HG02870 (cell line): ENCODE results near the gene PLCG1.

ENCODE experiments used
- ATAC-seq: cut with Tn5 transposase; IDR thresholded peaks from one replicate; pipeline ENCODE4 v1.9.1; 2021; ENCODE audit warnings: mild to moderate bottlenecking, moderate library complexity; ENCODE audit not compliant: unreplicated experiment

Gene PLCG1

GRCh38 chr20:41176711-41177552 lies 39.6 kb downstream of the PLCG1 start:
- ATAC-seq: no peak

GRCh38 chr20:41177636-41178035 lies 40.3 kb downstream of the PLCG1 start:
- no peak for ATAC-seq

GRCh38 chr20:41178495-41178894 lies 41.2 kb downstream of the PLCG1 start:
- ATAC-seq: no peak

GRCh38 chr20:41178904-41179432 lies 41.6 kb downstream of the PLCG1 start:
- ATAC-seq: no peak

- no peak for ATAC-seq
Observed at GRCh38 chr20:41179961-41180360, 42.6 kb downstream of the PLCG1 start.

GRCh38 chr20:41180599-41181333 lies 43.4 kb downstream of the PLCG1 start:
- no peak for ATAC-seq

GRCh38 chr20:41181567-41181966 lies 44.2 kb downstream of the PLCG1 start:
- ATAC-seq: no peak

GRCh38 chr20:41182296-41183212 lies 45.2 kb downstream of the PLCG1 start:
- ATAC-seq: no peak

GRCh38 chr20:41183391-41183790 lies 46.0 kb downstream of the PLCG1 start:
- no peak for ATAC-seq

- ATAC-seq: no peak
Observed at GRCh38 chr20:41183831-41184230, 46.5 kb downstream of the PLCG1 start.

- no peak for ATAC-seq
Observed at GRCh38 chr20:41185013-41185757, 47.8 kb downstream of the PLCG1 start.

- no peak for ATAC-seq
Observed at GRCh38 chr20:41187668-41188067, 50.3 kb downstream of the PLCG1 start.

GRCh38 chr20:41191562-41192500 lies 54.5 kb downstream of the PLCG1 start:
- ATAC-seq: no peak

- no peak for ATAC-seq
Observed at GRCh38 chr20:41192575-41192974, 55.2 kb downstream of the PLCG1 start.

GRCh38 chr20:41196653-41197225 lies 59.4 kb downstream of the PLCG1 start:
- ATAC-seq: no peak

GRCh38 chr20:41198443-41198842 lies 61.1 kb downstream of the PLCG1 start:
- no peak for ATAC-seq

GRCh38 chr20:41200446-41201202 lies 63.3 kb downstream of the PLCG1 start:
- no peak for ATAC-seq

GRCh38 chr20:41201760-41202159 lies 64.4 kb downstream of the PLCG1 start:
- ATAC-seq: no peak
